ENCODE measurements around the gene NEIL3. TPM values are rescaled to one million over a fixed set of nuclear protein-coding genes. Genes with fewer than 3 reads are reported as not detected.
A peak's percentile ranks its signal among the peaks of the same experiment; 100 is the strongest.

The NEIL3 gene
- total RNA-seq, 1 experiment from 2014 or later: 18.1 TPM

- Histone ChIP-seq H3K4me2 (ENCODE audit: low read length) (no peak overlapping the region), H3K9me2 (ENCODE audit: insufficient read depth) (no peaks in the 10 kb centered on the region), H2AFZ (ENCODE audit: low read depth, low read length, poor library complexity, severe bottlenecking) (no peak overlapping the region), H3K4me3 (replicated peaks in 1 of 2; ENCODE audit: low read depth in 1 of 2, low read length in 2 of 2) (no peak overlapping the region), H3K4me1 (ENCODE audit: control insufficient read depth in 1 of 2, insufficient read depth in 2 of 2, low read length in 2 of 2) (no peaks in the 10 kb centered on the region), H3K79me2 (ENCODE audit: insufficient read depth, low read length) (peaks cover 50% of the 10 kb centered on the region), H3K36me3 (ENCODE audit: control insufficient read depth in 1 of 2, insufficient read depth in 2 of 2, low read length in 2 of 2) (peaks cover under 1 to 3% of the 10 kb centered on the region in 2 experiments; a peak in 1 of 4 replicates), H3K9me3 (ENCODE audit: control insufficient read depth in 1 of 2, insufficient read depth in 1 of 2, low read depth in 1 of 2, low read length in 2 of 2) (no peaks in the 10 kb centered on the region), H3K9ac (ENCODE audit: low read length) (no peak overlapping the region), H4K20me1 (ENCODE audit: insufficient read depth) (no peaks in the 10 kb centered on the region; the same call in 1 of the 2 replicates), H3K27ac (ENCODE audit: low read depth, low read length) (no peak overlapping the region), H3K27me3 (ENCODE audit: insufficient read depth, low read length) (no peaks in the 10 kb centered on the region)
- TF ChIP-seq CTCF (IDR thresholded peaks at IDR 0.05 in 2 of 3, conservative IDR thresholded peaks at IDR 0.05 in 1 of 3; ENCODE audit: borderline replicate concordance in 1 of 3, insufficient read depth in 1 of 3, low read depth in 2 of 3, low read length in 2 of 3): peak; percentile 51 to 62 (median 52); a peak in 5 of 6 replicates
- peak; percentile 60 for TF ChIP-seq RAD21 (IDR thresholded peaks at IDR 0.05; ENCODE audit: low read depth)
- no peak for TF ChIP-seq JUND (IDR thresholded peaks at IDR 0.05)
- TF ChIP-seq ZFX (IDR thresholded peaks at IDR 0.05): no peak
- ATAC-seq (peak; percentile 78), DNase-seq (ENCODE audit: low read depth, low spot score) (peak; percentile 4)
- CTCF ChIA-PET: interaction anchor here (1.0 to 2.5 kb wide), 5 partner anchors 9 to 292 kb away, joined by 3 to 10 read pairs (median 4); no protein-coding TSS in a partner anchor
- POLR2A ChIA-PET: no interaction called here
- intact Hi-C loops (cut with micrococcal nuclease): loop anchor here (1.0 to 10.0 kb wide), 3 partner anchors 89 to 963 kb away; no protein-coding TSS in a partner anchor
- no TSS peak for BruUV-seq (replicated peaks)
- RAD21 ChIA-PET (ENCODE audit: low non-redundant PET in 1 of 2, low total read pairs in 2 of 2, uncharacterized antibody in 2 of 2, unreplicated experiment in 2 of 2): no interaction called here
These were observed 30.1 kb downstream of the NEIL3 start for GRCh38 chr4:177339477-177340374.

GRCh38 chr4:177348348-177348747 lies 38.7 kb downstream of the NEIL3 start:
- H2AFZ ChIP-seq (ENCODE audit: low read depth, low read length, poor library complexity, severe bottlenecking): no peak overlapping the region
- no peaks in the 10 kb centered on the region for H3K27me3 ChIP-seq (ENCODE audit: insufficient read depth, low read length)
- DNase-seq (ENCODE audit: low read depth, low spot score) (no peak), ATAC-seq (no peak)
- H3K4me1 ChIP-seq (ENCODE audit: control insufficient read depth in 1 of 2, insufficient read depth in 2 of 2, low read length in 2 of 2): no peaks in the 10 kb centered on the region
- peaks cover 15% of the 10 kb centered on the region for H3K79me2 ChIP-seq (ENCODE audit: insufficient read depth, low read length)
- H3K9ac ChIP-seq (ENCODE audit: low read length): no peak overlapping the region
- no peak overlapping the region for H3K27ac ChIP-seq (ENCODE audit: low read depth, low read length)
- H3K9me2 ChIP-seq (ENCODE audit: insufficient read depth): no peaks in the 10 kb centered on the region
- no peak overlapping the region for H3K4me3 ChIP-seq (replicated peaks in 1 of 2; ENCODE audit: low read depth in 1 of 2, low read length in 2 of 2)
- H3K4me2 ChIP-seq (ENCODE audit: low read length): no peak overlapping the region
- no peaks in the 10 kb centered on the region for H4K20me1 ChIP-seq (ENCODE audit: insufficient read depth)
- POLR2A ChIA-PET: no interaction called here
- RAD21 ChIA-PET (ENCODE audit: low non-redundant PET in 1 of 2, low total read pairs in 2 of 2, uncharacterized antibody in 2 of 2, unreplicated experiment in 2 of 2): no interaction called here
- H3K36me3 ChIP-seq (ENCODE audit: control insufficient read depth in 1 of 2, insufficient read depth in 2 of 2, low read length in 2 of 2): peaks cover 5 to 19% of the 10 kb centered on the region in 2 experiments; a peak in 3 of 4 replicates
- intact Hi-C loops (cut with micrococcal nuclease): no loop called here
- BruUV-seq (replicated peaks): no TSS peak
- CTCF ChIA-PET: no interaction called here
- no peak for TF ChIP-seq SIN3A (IDR thresholded peaks at IDR 0.05; ENCODE audit: low read depth)
- TF ChIP-seq ATF3 (IDR thresholded peaks at IDR 0.05): no peak
- TF ChIP-seq EZH2 (IDR thresholded peaks at IDR 0.05): no peak
- no peak for TF ChIP-seq SRF (IDR thresholded peaks at IDR 0.05; ENCODE audit: low read depth)
- H3K9me3 ChIP-seq (ENCODE audit: control insufficient read depth in 1 of 2, insufficient read depth in 1 of 2, low read depth in 1 of 2, low read length in 2 of 2): no peaks in the 10 kb centered on the region

Data from HCT116 (cell line).